ENCODE data around the gene OPCML. TPM values are rescaled to one million over a fixed set of nuclear protein-coding genes. Genes with fewer than 3 reads are reported as not detected.

The OPCML gene
- total RNA-seq, 2 donors from 2014 or later, result under 0.01 TPM; not detected in 1

DNA sequence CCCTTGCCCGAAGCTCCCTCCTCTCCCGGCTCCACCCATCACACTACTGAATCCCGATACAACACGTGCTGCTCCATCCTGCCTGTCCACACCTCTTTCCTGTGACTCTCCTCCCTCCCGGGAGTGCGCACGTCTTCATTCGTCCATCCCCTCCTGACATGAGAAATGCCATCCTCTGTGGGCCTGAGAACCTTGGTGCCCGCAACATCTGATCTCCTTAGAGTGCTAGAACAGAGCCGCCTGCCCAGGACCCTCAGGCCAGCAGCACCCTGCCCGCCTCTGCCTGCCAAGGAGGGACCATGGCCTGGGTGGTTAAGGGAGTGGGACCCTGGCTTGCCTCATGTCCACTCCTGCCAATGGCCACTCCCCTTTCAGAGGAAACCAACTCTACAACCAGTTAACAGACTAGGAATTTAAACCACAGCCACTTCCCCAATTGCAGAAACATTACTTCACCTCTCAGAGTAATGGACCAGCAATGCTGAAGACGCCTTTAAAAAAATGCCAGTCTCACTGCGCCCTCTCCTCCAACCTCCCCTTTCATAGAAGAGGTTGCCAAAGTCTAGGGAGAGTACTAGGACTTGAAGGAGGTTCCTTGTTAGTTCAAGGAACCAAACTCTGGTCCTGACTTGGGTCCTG, 466.3 kb downstream of the OPCML start:
- TF ChIP-seq, protein P1, sequence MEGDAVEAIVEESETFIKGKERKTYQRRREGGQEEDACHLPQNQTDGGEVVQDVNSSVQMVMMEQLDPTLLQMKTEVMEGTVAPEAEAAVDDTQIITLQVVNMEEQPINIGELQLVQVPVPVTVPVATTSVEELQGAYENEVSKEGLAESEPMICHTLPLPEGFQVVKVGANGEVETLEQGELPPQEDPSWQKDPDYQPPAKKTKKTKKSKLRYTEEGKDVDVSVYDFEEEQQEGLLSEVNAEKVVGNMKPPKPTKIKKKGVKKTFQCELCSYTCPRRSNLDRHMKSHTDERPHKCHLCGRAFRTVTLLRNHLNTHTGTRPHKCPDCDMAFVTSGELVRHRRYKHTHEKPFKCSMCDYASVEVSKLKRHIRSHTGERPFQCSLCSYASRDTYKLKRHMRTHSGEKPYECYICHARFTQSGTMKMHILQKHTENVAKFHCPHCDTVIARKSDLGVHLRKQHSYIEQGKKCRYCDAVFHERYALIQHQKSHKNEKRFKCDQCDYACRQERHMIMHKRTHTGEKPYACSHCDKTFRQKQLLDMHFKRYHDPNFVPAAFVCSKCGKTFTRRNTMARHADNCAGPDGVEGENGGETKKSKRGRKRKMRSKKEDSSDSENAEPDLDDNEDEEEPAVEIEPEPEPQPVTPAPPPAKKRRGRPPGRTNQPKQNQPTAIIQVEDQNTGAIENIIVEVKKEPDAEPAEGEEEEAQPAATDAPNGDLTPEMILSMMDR (IDR thresholded peaks at IDR 0.05), result no peak
- no peak for TF ChIP-seq POLR2A (IDR thresholded peaks at IDR 0.05)
- no peak for ATAC-seq
- no peak for DNase-seq
- H3K27ac ChIP-seq, result no peak overlapping the region
- H3K36me3 ChIP-seq (replicated peaks in 1 of 2; ENCODE audit: insufficient read depth in 1 of 2, low read depth in 2 of 2), result no peaks in the 10 kb centered on the region
- intact Hi-C loops (cut with DNase I), result loop anchor here (10.0 kb wide), 1 partner anchor 1201 kb away; no protein-coding TSS in a partner anchor
- 82% methylated on average over 12 to 13 of the region's 13 CpGs for WGBS, 2 donors
- H3K4me1 ChIP-seq, result peaks cover 14% of the 10 kb centered on the region
- no peaks in the 10 kb centered on the region for H3K9me3 ChIP-seq
- no peaks in the 10 kb centered on the region for H3K27me3 ChIP-seq
- no peak overlapping the region for H3K4me3 ChIP-seq

GRCh38 chr11:133064961-133065360, 467.3 kb downstream of the OPCML start:
- intact Hi-C loops (cut with DNase I), result loop anchor here (10.0 kb wide), 1 partner anchor 1200 kb away; no protein-coding TSS in a partner anchor
- WGBS, 2 donors, result 72 to 82% methylated on average over 10 to 15 of the region's 15 CpGs
- Histone ChIP-seq H3K9me3 (no peaks in the 10 kb centered on the region), H3K36me3 (replicated peaks in 1 of 2; ENCODE audit: insufficient read depth in 1 of 2, low read depth in 2 of 2) (no peaks in the 10 kb centered on the region), H3K27ac (no peak overlapping the region), H3K27me3 (no peaks in the 10 kb centered on the region), H3K4me3 (no peak overlapping the region), H3K4me1 (peaks cover 14% of the 10 kb centered on the region)
- DNase-seq (no peak), ATAC-seq (no peak)
- TF ChIP-seq, protein P1 (IDR thresholded peaks at IDR 0.05), result no peak
- no peak for TF ChIP-seq POLR2A (IDR thresholded peaks at IDR 0.05)

DNA sequence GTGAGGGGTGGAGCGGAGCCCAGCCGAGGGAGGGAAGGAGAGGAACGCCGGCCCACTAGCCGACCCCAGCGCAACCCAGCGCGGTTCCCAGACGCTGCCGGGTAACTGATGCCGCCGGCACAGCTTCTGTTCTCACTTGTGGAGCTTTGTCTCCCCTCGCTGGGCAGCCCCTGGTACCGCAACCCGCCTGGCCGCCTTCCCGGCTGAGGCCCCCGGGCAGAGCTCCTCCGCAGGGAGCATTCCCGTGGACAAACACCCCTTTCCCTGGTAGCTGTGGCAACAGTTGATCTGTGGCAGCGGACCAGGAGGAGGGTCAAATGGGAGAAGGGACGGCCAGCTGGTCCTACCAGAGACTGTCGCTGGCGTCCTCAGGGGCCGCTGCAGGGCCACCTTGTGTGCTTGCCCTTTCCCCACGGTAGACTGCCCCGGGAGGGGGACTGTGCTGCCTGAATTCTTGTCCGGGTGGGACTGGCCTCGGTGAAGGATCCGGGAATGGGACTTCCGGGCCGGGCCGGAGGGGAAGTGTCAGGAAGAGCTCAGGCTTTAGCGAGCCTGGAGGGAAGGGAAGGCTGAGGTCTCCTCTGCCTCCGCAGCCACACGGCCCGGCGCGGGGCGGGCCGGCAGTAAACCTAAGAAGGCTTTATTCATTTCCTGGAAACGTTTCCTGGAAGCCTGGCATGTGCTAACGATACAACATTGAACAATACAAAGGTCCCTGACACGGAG, 468.0 kb downstream of the OPCML start:
- 2 to 4% methylated on average over 26 to 44 of the region's 44 CpGs for WGBS, 2 donors
- intact Hi-C loops (cut with DNase I), result loop anchor here (10.0 kb wide), 1 partner anchor 1200 kb away; no protein-coding TSS in a partner anchor

GRCh38 chr11:133058501-133058900, 473.8 kb downstream of the OPCML start:
- no peaks in the 10 kb centered on the region for H3K4me1 ChIP-seq
- H3K4me3 ChIP-seq, result no peak overlapping the region
- no peak for TF ChIP-seq POLR2A (IDR thresholded peaks at IDR 0.05)
- TF ChIP-seq, protein P1 (IDR thresholded peaks at IDR 0.05), result no peak
- DNase-seq (no peak), ATAC-seq (no peak)
- intact Hi-C loops (cut with DNase I), result no loop called here
- WGBS, 2 donors, result 44 to 61% methylated on average over 8 of the region's 8 CpGs
- no peaks in the 10 kb centered on the region for H3K27me3 ChIP-seq
- no peaks in the 10 kb centered on the region for H3K36me3 ChIP-seq (replicated peaks in 1 of 2; ENCODE audit: insufficient read depth in 1 of 2, low read depth in 2 of 2)
- no peak overlapping the region for H3K27ac ChIP-seq
- H3K9me3 ChIP-seq, result no peaks in the 10 kb centered on the region

More for the DNA sequence above, 468.0 kb downstream of the OPCML start:
- Histone ChIP-seq H3K9me3 (no peaks in the 10 kb centered on the region), H3K27ac (peak overlapping the region in 3 of 4 donors; percentile 9 to 50 (median 38)), H3K4me1 (peaks cover 14% of the 10 kb centered on the region), H3K4me3 (peak overlapping the region in 1 of 2 donors; percentile 11), H3K36me3 (replicated peaks in 1 of 2; ENCODE audit: insufficient read depth in 1 of 2, low read depth in 2 of 2) (no peaks in the 10 kb centered on the region), H3K27me3 (no peaks in the 10 kb centered on the region)
- DNase-seq, result peak; percentile 64 to 74 (median 70)
- TF ChIP-seq, protein P1 (IDR thresholded peaks at IDR 0.05), result peak; percentile 39 to 76 (median 69)
- peak in 2 of 3 donors; percentile 35 to 44 for TF ChIP-seq POLR2A (IDR thresholded peaks at IDR 0.05)
- ATAC-seq, result peak; percentile 87
